ENCODE results near the gene C17orf114.

The C17orf114 gene

GRCh38 chr17:4811471-4811870 is 9.3 kb upstream of the C17orf114 start:
- no peaks in the 10 kb centered on the region for H3K9me3 ChIP-seq (ENCODE audit: control insufficient read depth, insufficient read depth, low read depth, low read length)
- H3K36me3 ChIP-seq (ENCODE audit: control insufficient read depth, insufficient read depth, low read length): no peaks in the 10 kb centered on the region
- BruUV-seq (replicated peaks): no TSS peak
- no peaks in the 10 kb centered on the region for H3K4me1 ChIP-seq (ENCODE audit: control insufficient read depth, insufficient read depth, low read length)
- H3K27me3 ChIP-seq (ENCODE audit: control insufficient read depth, insufficient read depth, low read length): no peaks in the 10 kb centered on the region
- DNase-seq (ENCODE audit: low read depth, low spot score) (no peak), ATAC-seq (no peak)
- ChIA-PET POLR2A (interaction anchor here (0.6 kb wide), 1 partner anchor 16 kb away, joined by 3 read pairs; the partner anchor contains the start of gene PSMB6), CTCF (no interaction called here)
- in situ Hi-C loops (cut with HindIII; ENCODE audit: low pct_unique_long_range_greater_than_20kb, low sequenced_read_pairs) (no loop called here), intact Hi-C loops (cut with micrococcal nuclease; ENCODE audit: unreplicated experiment) (no loop called here)
- no peak overlapping the region for H3K4me3 ChIP-seq (ENCODE audit: low read depth in 2 of 2, low read length in 2 of 2)
- TF ChIP-seq CTCF (IDR thresholded peaks at IDR 0.05): no peak
- TF ChIP-seq SIN3A (IDR thresholded peaks at IDR 0.05; ENCODE audit: borderline replicate concordance, insufficient read depth, low read depth, low read length): no peak
- TF ChIP-seq REST (IDR thresholded peaks at IDR 0.05; ENCODE audit: insufficient read depth in 1 of 2, low read depth in 2 of 2, low read length in 1 of 2): no peak
- no peak for TF ChIP-seq POLR2AphosphoS5 (IDR thresholded peaks at IDR 0.05; ENCODE audit: low read depth, low read length)
- no peak for TF ChIP-seq TCF7L2 (IDR thresholded peaks at IDR 0.05; ENCODE audit: low read depth, low read length)
- H3K27ac ChIP-seq (ENCODE audit: low read length): no peak overlapping the region

- no TSS peak for BruUV-seq (replicated peaks)
- H3K36me3 ChIP-seq (ENCODE audit: control insufficient read depth, insufficient read depth, low read length): no peaks in the 10 kb centered on the region
- DNase-seq (ENCODE audit: low read depth, low spot score): no peak
- ChIA-PET POLR2A (interaction anchor here (0.6 kb wide), 1 partner anchor 165 kb away, joined by 3 read pairs; no protein-coding TSS in a partner anchor), CTCF (no interaction called here)
- H3K4me1 ChIP-seq (ENCODE audit: control insufficient read depth, insufficient read depth, low read length): peaks cover 3% of the 10 kb centered on the region; the same call in 1 of the 2 replicates
- no peaks in the 10 kb centered on the region for H3K9me3 ChIP-seq (ENCODE audit: control insufficient read depth, insufficient read depth, low read depth, low read length)
- H3K27me3 ChIP-seq (ENCODE audit: control insufficient read depth, insufficient read depth, low read length): no peaks in the 10 kb centered on the region
- intact Hi-C loops (cut with micrococcal nuclease; ENCODE audit: unreplicated experiment) (no loop called here), in situ Hi-C loops (cut with HindIII; ENCODE audit: low pct_unique_long_range_greater_than_20kb, low sequenced_read_pairs) (no loop called here)
- no peak overlapping the region for H3K4me3 ChIP-seq (ENCODE audit: low read depth in 2 of 2, low read length in 2 of 2)
- TF ChIP-seq TCF7L2 (IDR thresholded peaks at IDR 0.05; ENCODE audit: low read depth, low read length): no peak
- no peak for TF ChIP-seq REST (IDR thresholded peaks at IDR 0.05; ENCODE audit: insufficient read depth in 1 of 2, low read depth in 2 of 2, low read length in 1 of 2)
- no peak for TF ChIP-seq POLR2AphosphoS5 (IDR thresholded peaks at IDR 0.05; ENCODE audit: low read depth, low read length)
- TF ChIP-seq CTCF (IDR thresholded peaks at IDR 0.05): no peak
- no peak for TF ChIP-seq SIN3A (IDR thresholded peaks at IDR 0.05; ENCODE audit: borderline replicate concordance, insufficient read depth, low read depth, low read length)
- ATAC-seq: no peak
- no peak overlapping the region for H3K27ac ChIP-seq (ENCODE audit: low read length)
These were observed 8.7 kb upstream of the C17orf114 start for GRCh38 chr17:4810696-4811290.

All from Panc1 (cell line).